IMR-90 (cell line): ENCODE measurements around the gene TRIM63. TPM values are rescaled to one million over a fixed set of nuclear protein-coding genes. Genes with fewer than 3 reads are reported as not detected.

Source experiments
- ATAC-seq: fragments of 200-7000 bp; cut with Tn5 transposase; 2 replicates; pipeline ENCODE4 v1.9.1; 2020; ENCODE audit warnings: low read depth, mild to moderate bottlenecking, moderate library complexity
- BruUV-seq: library from RNA; stranded (reverse); fragments of 400-500 nt; replicated peaks from 2 replicates; lab custom pipeline; 2021; lab: Mats Ljungman, UMichigan
- CTCF ChIA-PET: fragments of 300-600 bp; formaldehyde crosslinking; extraction: SDS; loops from one replicate; lab custom pipeline; 2021; ENCODE audit warnings: antibody characterized with exemption; lab: Yijun Ruan, JAX
- POLR2A ChIA-PET: fragments of 300-600 bp; sonication (Branson Sonifier 250); formaldehyde crosslinking; loops from one replicate; lab custom pipeline; 2022; ENCODE audit warnings: antibody characterized with exemption; ENCODE audit not compliant: unreplicated experiment; lab: Charles Lee
- DNase-seq: peaks from one replicate; pipeline ENCODE4 v3.0.0; 2013
- H2AFZ ChIP-seq: replicated peaks from 2 replicates; pipeline ENCODE3; 2013; ENCODE audit warnings: low read length, mild to moderate bottlenecking; ENCODE audit not compliant: poor library complexity
- H2AK5ac ChIP-seq: 2 replicates; pipeline ENCODE4 v1.6.1; 2013; ENCODE audit warnings: low read depth, low read length, inconsistent platforms
- H2AK9ac ChIP-seq: replicated peaks from 2 replicates; pipeline ENCODE3; 2013; ENCODE audit warnings: mild to moderate bottlenecking, low read depth, low read length, moderate library complexity; ENCODE audit not compliant: poor library complexity
- H2BK120ac ChIP-seq: 2 replicates; pipeline ENCODE4 v1.6.1; 2013; ENCODE audit warnings: low read depth, low read length, inconsistent platforms
- H2BK15ac ChIP-seq: 3 replicates; pipeline ENCODE4 v1.6.1; 2013; ENCODE audit warnings: low read depth, low read length, inconsistent platforms
- H2BK20ac ChIP-seq: 2 replicates; pipeline ENCODE4 v1.6.1; 2013; ENCODE audit warnings: low read depth, mild to moderate bottlenecking, inconsistent platforms, low read length, moderate library complexity
- H2BK5ac ChIP-seq: 2 replicates; pipeline ENCODE4 v1.6.1; 2013; ENCODE audit warnings: mild to moderate bottlenecking, low read depth, low read length, inconsistent platforms; ENCODE audit not compliant: poor library complexity, severe bottlenecking
- H3K14ac ChIP-seq: replicated peaks from 2 replicates; pipeline ENCODE4 v1.6.1; 2013; ENCODE audit warnings: low read depth, low read length, inconsistent platforms
- H3K18ac ChIP-seq: 2 replicates; pipeline ENCODE4 v1.6.1; 2013; ENCODE audit warnings: low read depth, low read length, control low read depth
- H3K23ac ChIP-seq: 2 replicates; pipeline ENCODE4 v1.6.1; 2013; ENCODE audit warnings: low read depth, low read length, inconsistent platforms
- H3K27ac ChIP-seq: 2 replicates; pipeline ENCODE4 v1.5.1; 2013; ENCODE audit warnings: mild to moderate bottlenecking, control low read depth, low read length; ENCODE audit not compliant: insufficient read depth
- H3K27me3 ChIP-seq: 2 replicates; pipeline ENCODE4 v1.6.1; 2013; ENCODE audit warnings: low read length; ENCODE audit not compliant: control insufficient read depth, insufficient read depth
- H3K36me3 ChIP-seq: 2 replicates; pipeline ENCODE4 v1.6.1; 2013; ENCODE audit warnings: low read length, mixed read lengths; ENCODE audit not compliant: control insufficient read depth, insufficient read depth
- H3K4ac ChIP-seq: 2 replicates; pipeline ENCODE4 v1.6.1; 2013; ENCODE audit warnings: low read depth, low read length, inconsistent platforms
- H3K4me1 ChIP-seq: 2 replicates; pipeline ENCODE4 v1.6.1; 2013; ENCODE audit warnings: low read length, mixed read lengths; ENCODE audit not compliant: control insufficient read depth, insufficient read depth
- H3K4me2 ChIP-seq: 2 replicates; pipeline ENCODE4 v1.6.1; 2013; ENCODE audit warnings: low read depth, mild to moderate bottlenecking, control low read depth, low read length, moderate library complexity
- H3K4me3 ChIP-seq: 2 replicates; pipeline ENCODE4 v1.5.1; 2013; ENCODE audit warnings: low read depth, mild to moderate bottlenecking, control low read depth, low read length, moderate library complexity; ENCODE audit not compliant: insufficient read depth
- H3K56ac ChIP-seq: 2 replicates; pipeline ENCODE4 v1.6.1; 2013; ENCODE audit warnings: low read length, inconsistent platforms; ENCODE audit not compliant: insufficient read depth; ENCODE audit errors: extremely low read depth
- H3K79me1 ChIP-seq, 2 experiments: 2 replicates each; pipeline ENCODE4 v1.6.1; 2013; ENCODE audit warnings: low read length in 2 of 2, inconsistent platforms in 1 of 2, low read depth in 1 of 2
- H3K9ac ChIP-seq: 2 replicates; pipeline ENCODE4 v1.6.1; 2013; ENCODE audit warnings: low read depth, low read length, control low read depth
- H3K9me1 ChIP-seq: 2 replicates; pipeline ENCODE4 v1.6.1; 2013; ENCODE audit warnings: low read length, inconsistent platforms; ENCODE audit not compliant: insufficient read depth
- H3K9me3 ChIP-seq: 2 replicates; pipeline ENCODE4 v1.6.1; 2013; ENCODE audit warnings: low read length; ENCODE audit not compliant: control insufficient read depth, insufficient read depth
- H4K20me1 ChIP-seq: 2 replicates; pipeline ENCODE4 v1.6.1; 2013; ENCODE audit warnings: low read length, inconsistent platforms; ENCODE audit not compliant: insufficient read depth
- H4K5ac ChIP-seq: 2 replicates; pipeline ENCODE4 v1.6.1; 2013; ENCODE audit warnings: mild to moderate bottlenecking, low read depth, low read length, control low read depth
- H4K8ac ChIP-seq, 2 experiments: 2 replicates each; pipeline ENCODE4 v1.6.1; 2013; ENCODE audit warnings: low read depth in 2 of 2, low read length in 2 of 2, control low read depth in 1 of 2, inconsistent platforms in 1 of 2
- H4K91ac ChIP-seq: 2 replicates; pipeline ENCODE4 v1.6.1; 2013; ENCODE audit warnings: low read depth, low read length, inconsistent platforms; ENCODE audit not compliant: insufficient read depth
- CHD1 ChIP-seq: IDR thresholded peaks from 2 replicates; pipeline ENCODE4 v1.6.1; 2012; ENCODE audit warnings: low read depth, low read length, improper control_type of control experiment
- FOS ChIP-seq: fragments of 150-350 bp; IDR thresholded peaks from 2 replicates; pipeline ENCODE4 v1.6.1; 2016; ENCODE audit warnings: low read depth, low read length
- MAFK ChIP-seq: IDR thresholded peaks from 2 replicates; pipeline ENCODE4 v1.6.1; 2012; ENCODE audit warnings: low read depth, low read length, improper control_type of control experiment
- POLR2A ChIP-seq: IDR thresholded peaks from 2 replicates; pipeline ENCODE4 v1.6.1; 2012; ENCODE audit warnings: mild to moderate bottlenecking, low read depth, low read length
- RAD21 ChIP-seq: IDR thresholded peaks from 2 replicates; pipeline ENCODE4 v1.6.1; 2012; ENCODE audit warnings: low read length, improper control_type of control experiment
- RCOR1 ChIP-seq: IDR thresholded peaks from 2 replicates; pipeline ENCODE4 v1.6.1; 2012; ENCODE audit warnings: mild to moderate bottlenecking, low read length, improper control_type of control experiment; ENCODE audit not compliant: insufficient replicate concordance
- RFX5 ChIP-seq: IDR thresholded peaks from 2 replicates; pipeline ENCODE4 v1.8.0; 2012; ENCODE audit warnings: low read depth, mild to moderate bottlenecking, low read length, moderate library complexity
- SMC3 ChIP-seq: fragments of 150-350 bp; IDR thresholded peaks from 2 replicates; pipeline ENCODE4 v1.6.1; 2016; ENCODE audit warnings: low read depth, mild to moderate bottlenecking, antibody characterized with exemption, low read length, moderate library complexity
- WGBS, 2 experiments: methylation state at CpG; one replicate each; pipeline versions ENCODE4 v1.1.5 to v1.1.7; 2013; ENCODE audit warnings: missing lambda C conversion rate in 2 of 2; ENCODE audit not compliant: insufficient read length in 1 of 2; ENCODE audit errors: extremely low coverage in 2 of 2; 5-methylcytosine and 5-hydroxymethylcytosine counted together
- dilution Hi-C: fragments of 300-500 bp; cut with HindIII; formaldehyde crosslinking; loops from one replicate; pipeline ENCODE4 v1.14.3; 2018; ENCODE audit warnings: low sequenced_read_pairs; ENCODE audit not compliant: unreplicated experiment
- in situ Hi-C: fragments of 300-500 bp; cut with MboI; formaldehyde crosslinking; loops from 3 replicates; pipeline ENCODE4 v1.14.3; 2019; ENCODE audit warnings: low sequenced_read_pairs, inconsistent platforms, mixed read lengths
- intact Hi-C: fragments of 100-400 bp; cut with micrococcal nuclease; formaldehyde crosslinking; loops from 2 replicates; pipeline ENCODE4 v1.10.0; 2022
- polyA plus RNA-seq, 3 experiments: library from polyadenylated mRNA; depleted of rRNA; stranded (reverse); fragments of >200 nt; gene quantifications; 2 replicates each; pipeline ENCODE4 v1.2.3, GENCODE V29; 2012; ENCODE audit warnings: low replicate concordance in 1 of 3
- total RNA-seq: library from RNA; depleted of rRNA; stranded (reverse); fragments of >200 nt; gene quantifications from 2 replicates; pipeline ENCODE4 v1.2.3, GENCODE V29; 2012
- TF ChIP-seq, protein P1 (sequence below): fragments of 150-350 bp; IDR thresholded peaks from 2 replicates; pipeline ENCODE4 v1.6.1; 2017; ENCODE audit warnings: mild to moderate bottlenecking, antibody characterized with exemption, low read length, low read depth
- TF ChIP-seq, protein P2 (sequence below): fragments of 150-350 bp; IDR thresholded peaks from 2 replicates; pipeline ENCODE4 v1.6.1; 2016; ENCODE audit warnings: low read depth, mild to moderate bottlenecking, low read length, moderate library complexity, borderline replicate concordance

Gene TRIM63
- total and polyA plus RNA-seq, 2 of the 4 experiments (the other 2 are of a cell fraction) = not detected

DNA sequence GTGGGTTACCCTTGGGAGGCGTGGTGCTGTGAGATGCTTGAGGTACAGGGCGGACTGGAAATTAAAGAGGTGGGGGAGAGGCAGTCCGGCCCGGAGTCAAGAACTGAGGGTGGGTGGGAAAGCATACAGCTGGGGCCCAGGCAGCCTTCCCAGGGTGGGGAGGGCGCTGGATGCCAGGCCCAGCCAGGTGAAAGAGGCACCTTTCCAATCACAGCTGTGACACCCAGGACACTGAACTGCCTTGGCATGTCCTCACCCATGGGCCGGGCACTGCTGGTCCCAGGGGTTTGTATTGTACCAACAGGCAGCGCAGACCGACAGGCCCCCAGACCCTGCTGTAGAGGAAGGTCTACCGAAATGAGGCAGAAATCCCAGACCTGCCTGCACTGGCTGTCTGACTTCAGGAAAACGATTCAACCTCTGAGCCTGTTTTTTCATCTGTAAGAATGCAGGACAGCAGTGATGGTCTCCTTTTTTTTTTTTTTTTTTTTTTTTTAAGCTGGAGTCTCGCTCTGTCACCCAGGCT, 30.6 kb downstream of the TRIM63 start:
- ATAC-seq (no peak), DNase-seq (no peak)
- ChIA-PET CTCF (interaction anchor here (0.7 to 1.5 kb wide), 6 partner anchors 11 to 144 kb away, joined by 3 to 9 read pairs (median 4); partner anchors contain the start of gene EXTL1), POLR2A (no interaction called here)
- Histone ChIP-seq H3K56ac (no peak overlapping the region), H3K79me1 (no peaks in the 10 kb centered on the region), H3K4me1 (peaks cover 6% of the 10 kb centered on the region), H3K27ac (no peak overlapping the region), H3K4me3 (no peak overlapping the region), H4K5ac (no peak overlapping the region), H3K18ac (no peak overlapping the region), H3K9me1 (0 out of 2 replicates have a peak, but pooled peaks cover 3% of the 10 kb centered on the region), H2BK20ac (no peak overlapping the region), H2AK5ac (no peak overlapping the region), H3K9me3 (no peaks in the 10 kb centered on the region), H2BK120ac (no peak overlapping the region), H2AK9ac (no peak overlapping the region), H3K9ac (no peak overlapping the region), H3K14ac (no peak overlapping the region), H2BK5ac (no peak overlapping the region), H3K36me3 (no peaks in the 10 kb centered on the region), H2BK15ac (no peak overlapping the region), H3K4me2 (no peak overlapping the region), H4K8ac (no peak overlapping the region), H3K27me3 (peaks cover 21% of the 10 kb centered on the region), H4K91ac (no peak overlapping the region), H4K20me1 (no peaks in the 10 kb centered on the region), H3K4ac (no peak overlapping the region), H3K23ac (no peak overlapping the region), H2AFZ (peak overlapping the region; percentile 98)
- in situ Hi-C loops (no loop called here), intact Hi-C loops (loop anchor here (1.0 to 5.0 kb wide), 6 partner anchors 68 to 354 kb away; no protein-coding TSS in a partner anchor), dilution Hi-C loops (no loop called here)
- TF ChIP-seq POLR2A (no peak), SMC3 (no peak), CHD1 (no peak), RCOR1 (no peak), RFX5 (no peak), RAD21 (no peak), FOS (no peak), MAFK (no peak)
- TF ChIP-seq, protein P1, sequence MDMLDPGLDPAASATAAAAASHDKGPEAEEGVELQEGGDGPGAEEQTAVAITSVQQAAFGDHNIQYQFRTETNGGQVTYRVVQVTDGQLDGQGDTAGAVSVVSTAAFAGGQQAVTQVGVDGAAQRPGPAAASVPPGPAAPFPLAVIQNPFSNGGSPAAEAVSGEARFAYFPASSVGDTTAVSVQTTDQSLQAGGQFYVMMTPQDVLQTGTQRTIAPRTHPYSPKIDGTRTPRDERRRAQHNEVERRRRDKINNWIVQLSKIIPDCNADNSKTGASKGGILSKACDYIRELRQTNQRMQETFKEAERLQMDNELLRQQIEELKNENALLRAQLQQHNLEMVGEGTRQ = no peak
- TF ChIP-seq, protein P2, sequence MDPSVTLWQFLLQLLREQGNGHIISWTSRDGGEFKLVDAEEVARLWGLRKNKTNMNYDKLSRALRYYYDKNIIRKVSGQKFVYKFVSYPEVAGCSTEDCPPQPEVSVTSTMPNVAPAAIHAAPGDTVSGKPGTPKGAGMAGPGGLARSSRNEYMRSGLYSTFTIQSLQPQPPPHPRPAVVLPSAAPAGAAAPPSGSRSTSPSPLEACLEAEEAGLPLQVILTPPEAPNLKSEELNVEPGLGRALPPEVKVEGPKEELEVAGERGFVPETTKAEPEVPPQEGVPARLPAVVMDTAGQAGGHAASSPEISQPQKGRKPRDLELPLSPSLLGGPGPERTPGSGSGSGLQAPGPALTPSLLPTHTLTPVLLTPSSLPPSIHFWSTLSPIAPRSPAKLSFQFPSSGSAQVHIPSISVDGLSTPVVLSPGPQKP = no peak
- 77% methylated on average over 3 of the region's 11 CpGs; no CpG with 5 or more reads in 1 of the 2 experiments for WGBS, 2 experiments
- BruUV-seq = no TSS peak
